Neuronal stem cell (in vitro differentiated cells): ENCODE measurements around the gene KDM6A.
"Not testable (repeated sequence)": the region's sequence is repeated elsewhere in the genome, so short reads cannot be mapped to it uniquely, and the experiment has no call there.

Experiments
- DNase-seq: peaks from one replicate; pipeline ENCODE4 v3.0.0-alpha.2; 2013; ENCODE audit warnings: low spot score
- H2AFZ ChIP-seq: one replicate; pipeline ENCODE4 v1.6.1; 2013; ENCODE audit warnings: mild to moderate bottlenecking, low read length, inconsistent platforms
- H2AK5ac ChIP-seq: 2 replicates; pipeline ENCODE4 v1.6.1; 2013; ENCODE audit warnings: low read depth, mild to moderate bottlenecking, inconsistent platforms, low read length, moderate library complexity, mixed read lengths
- H2BK120ac ChIP-seq: 2 replicates; pipeline ENCODE4 v1.6.1; 2013; ENCODE audit warnings: low read depth, mild to moderate bottlenecking, inconsistent platforms, low read length, moderate library complexity, mixed read lengths
- H2BK12ac ChIP-seq: one replicate; pipeline ENCODE4 v1.6.1; 2013; ENCODE audit warnings: low read length, inconsistent platforms
- H2BK15ac ChIP-seq: 2 replicates; pipeline ENCODE4 v1.6.1; 2013; ENCODE audit warnings: mild to moderate bottlenecking, low read length, inconsistent platforms, mixed read lengths
- H2BK5ac ChIP-seq: one replicate; pipeline ENCODE4 v1.6.1; 2013; ENCODE audit warnings: inconsistent platforms, mild to moderate bottlenecking, low read length, moderate library complexity
- H3K14ac ChIP-seq: one replicate; pipeline ENCODE4 v1.6.1; 2013; ENCODE audit warnings: low read length, inconsistent platforms
- H3K18ac ChIP-seq: 2 replicates; pipeline ENCODE4 v1.6.1; 2013; ENCODE audit warnings: low read length, inconsistent platforms
- H3K23ac ChIP-seq: 2 replicates; pipeline ENCODE4 v1.6.1; 2013; ENCODE audit warnings: low read depth, mild to moderate bottlenecking, mixed read lengths, low read length, inconsistent platforms; ENCODE audit not compliant: poor library complexity
- H3K27ac ChIP-seq: replicated peaks from 3 replicates; pipeline ENCODE4 v1.5.1; 2013; ENCODE audit warnings: low read length, inconsistent platforms
- H3K27me3 ChIP-seq, 3 experiments: 2 replicates each; pipeline ENCODE4 v1.6.1; 2013; ENCODE audit warnings: low read length in 3 of 3, mild to moderate bottlenecking in 2 of 3, inconsistent platforms in 1 of 3, low read depth in 1 of 3, mixed read lengths in 1 of 3, moderate library complexity in 1 of 3; ENCODE audit not compliant: control insufficient read depth in 3 of 3, insufficient read depth in 3 of 3
- H3K36me3 ChIP-seq, 2 donors: replicated peaks in 1 of 2; 2 replicates each; pipeline ENCODE4 v1.6.1; 2013; ENCODE audit warnings: low read length in 2 of 2; ENCODE audit not compliant: control insufficient read depth in 2 of 2, insufficient read depth in 2 of 2
- H3K4ac ChIP-seq: 2 replicates; pipeline ENCODE4 v1.6.1; 2013; ENCODE audit warnings: inconsistent platforms, mild to moderate bottlenecking, low read length, moderate library complexity
- H3K4me1 ChIP-seq, 2 donors: 1 replicate in 1 of 2; 2 replicates in 1 of 2; pipeline ENCODE4 v1.6.1; 2013; ENCODE audit warnings: low read length in 2 of 2, low read depth in 1 of 2; ENCODE audit not compliant: control insufficient read depth in 2 of 2, insufficient read depth in 1 of 2
- H3K4me2 ChIP-seq: one replicate; pipeline ENCODE4 v1.6.1; 2013; ENCODE audit warnings: mild to moderate bottlenecking, low read length, inconsistent platforms; ENCODE audit not compliant: insufficient read depth, poor library complexity, severe bottlenecking
- H3K4me3 ChIP-seq, 2 donors: 2 replicates each; pipeline ENCODE4 v1.5.1; 2013; ENCODE audit warnings: low read length in 2 of 2, mild to moderate bottlenecking in 2 of 2, inconsistent platforms in 1 of 2, moderate library complexity in 1 of 2
- H3K79me1 ChIP-seq: one replicate; pipeline ENCODE4 v1.6.1; 2013; ENCODE audit warnings: low read depth, mild to moderate bottlenecking, inconsistent platforms, low read length, moderate library complexity
- H3K9ac ChIP-seq: one replicate; pipeline ENCODE4 v1.6.1; 2013; ENCODE audit warnings: mild to moderate bottlenecking, low read depth, low read length, inconsistent platforms; ENCODE audit not compliant: poor library complexity
- H3K9me3 ChIP-seq, 2 donors: replicated peaks in 1 of 2; 2 replicates each; pipeline versions ENCODE3 to v1.6.1; 2013; ENCODE audit warnings: low read length in 2 of 2, mild to moderate bottlenecking in 2 of 2, inconsistent platforms in 1 of 2, low read depth in 1 of 2, mixed read lengths in 1 of 2, moderate library complexity in 1 of 2; ENCODE audit not compliant: control insufficient read depth in 2 of 2, insufficient read depth in 1 of 2
- H4K8ac ChIP-seq: one replicate; pipeline ENCODE4 v1.6.1; 2013; ENCODE audit warnings: low read depth, mild to moderate bottlenecking, inconsistent platforms, low read length, moderate library complexity
- H4K91ac ChIP-seq: one replicate; pipeline ENCODE4 v1.6.1; 2013; ENCODE audit warnings: low read length, low read depth, mild to moderate bottlenecking, inconsistent platforms; ENCODE audit not compliant: poor library complexity
- WGBS, 2 donors: extraction: QIAGEN DNeasy Blood & Tissue Kit; methylation state at CpG; one replicate each; pipeline ENCODE4 v1.1.7; 2013; ENCODE audit warnings: missing lambda C conversion rate in 2 of 2, mixed read lengths in 1 of 2; ENCODE audit not compliant: insufficient read length in 2 of 2, insufficient replicate concordance in 1 of 2; ENCODE audit errors: extremely low coverage in 2 of 2; 5-methylcytosine and 5-hydroxymethylcytosine counted together

Gene KDM6A

GRCh38 chrX:45134315-45134731 is 261.3 kb downstream of the KDM6A start:
- Histone ChIP-seq H4K91ac (no peak overlapping the region), H3K23ac (no peak overlapping the region), H2BK120ac (no peak overlapping the region), H2BK12ac (no peak overlapping the region), H3K27me3 (no peaks in the 10 kb centered on the region), H3K9me3 (no peaks in the 10 kb centered on the region), H3K36me3 (no peaks in the 10 kb centered on the region), H4K8ac (no peak overlapping the region), H3K9ac (no peak overlapping the region), H3K4ac (no peak overlapping the region), H3K14ac (no peak overlapping the region), H3K4me2 (no peak overlapping the region), H3K4me1 (no peaks in the 10 kb centered on the region), H3K27ac (no peak overlapping the region), H3K79me1 (no peaks in the 10 kb centered on the region), H2AFZ (peak overlapping the region; percentile 47), H3K4me3 (no peak overlapping the region), H3K18ac (no peak overlapping the region), H2BK5ac (no peak overlapping the region), H2AK5ac (no peak overlapping the region), H2BK15ac (no peak overlapping the region)
- WGBS, 2 donors, result no CpG with 5 or more reads among the region's 7 CpGs
- DNase-seq, result no peak

GRCh38 chrX:45134775-45135174 is 261.8 kb downstream of the KDM6A start:
- Histone ChIP-seq H2BK12ac (no peak overlapping the region), H3K79me1 (no peaks in the 10 kb centered on the region), H4K91ac (no peak overlapping the region), H2BK5ac (no peak overlapping the region), H2BK15ac (no peak overlapping the region), H3K18ac (no peak overlapping the region), H3K4me1 (no peaks in the 10 kb centered on the region), H3K9me3 (no peaks in the 10 kb centered on the region), H2AFZ (no peak overlapping the region), H3K14ac (no peak overlapping the region), H3K9ac (no peak overlapping the region), H3K36me3 (no peaks in the 10 kb centered on the region), H3K27ac (no peak overlapping the region), H3K4ac (no peak overlapping the region), H2BK120ac (no peak overlapping the region), H3K4me2 (no peak overlapping the region), H3K27me3 (no peaks in the 10 kb centered on the region), H3K23ac (no peak overlapping the region), H2AK5ac (no peak overlapping the region), H3K4me3 (no peak overlapping the region), H4K8ac (no peak overlapping the region)
- DNase-seq, result no peak
- WGBS, 2 donors, result no CpG with 5 or more reads among the region's 3 CpGs

GRCh38 chrX:45135391-45136075 is 262.5 kb downstream of the KDM6A start:
- WGBS, 2 donors, result no CpG with 5 or more reads among the region's 4 CpGs
- H3K14ac ChIP-seq, H4K91ac ChIP-seq, H3K4me3 ChIP-seq, DNase-seq, H2AFZ ChIP-seq, H2AK5ac ChIP-seq, H3K9me3 ChIP-seq, H2BK5ac ChIP-seq, H3K79me1 ChIP-seq, H3K4me2 ChIP-seq, H3K27me3 ChIP-seq, H2BK120ac ChIP-seq, H4K8ac ChIP-seq, H3K27ac ChIP-seq, H2BK12ac ChIP-seq, H3K36me3 ChIP-seq, H3K9ac ChIP-seq, H3K4me1 ChIP-seq, H2BK15ac ChIP-seq, H3K23ac ChIP-seq, H3K4ac ChIP-seq, H3K18ac ChIP-seq: not testable (repeated sequence)

GRCh38 chrX:45137531-45137930 is 264.5 kb downstream of the KDM6A start:
- no peak overlapping the region for H2BK120ac ChIP-seq
- no peak overlapping the region for H3K14ac ChIP-seq
- H3K9me3 ChIP-seq, result no peaks in the 10 kb centered on the region
- H2AFZ ChIP-seq, result no peak overlapping the region
- H3K36me3 ChIP-seq, result no peaks in the 10 kb centered on the region
- H4K8ac ChIP-seq, result no peak overlapping the region
- H3K9ac ChIP-seq, result no peak overlapping the region
- H3K4me1 ChIP-seq, result no peaks in the 10 kb centered on the region
- H2AK5ac ChIP-seq, result no peak overlapping the region
- no peak overlapping the region for H4K91ac ChIP-seq
- H3K18ac ChIP-seq, result no peak overlapping the region
- no peak overlapping the region for H2BK5ac ChIP-seq
- no peak overlapping the region for H3K23ac ChIP-seq
- H3K4me2 ChIP-seq, result no peak overlapping the region
- H2BK15ac ChIP-seq, result no peak overlapping the region
- no peak overlapping the region for H3K27ac ChIP-seq
- DNase-seq, result no peak
- H3K4me3 ChIP-seq, result no peak overlapping the region
- H3K27me3 ChIP-seq, result no peaks in the 10 kb centered on the region
- no peak overlapping the region for H2BK12ac ChIP-seq
- no peak overlapping the region for H3K4ac ChIP-seq
- no peaks in the 10 kb centered on the region for H3K79me1 ChIP-seq
